Vagina (tissue), 2 donors: ENCODE measurements around the gene POC1A. TPM values are rescaled to one million over a fixed set of nuclear protein-coding genes. Genes with fewer than 3 reads are reported as not detected.

Experiments
- DNase-seq, 2 donors: peaks; one replicate each; pipeline ENCODE4 v3.0.0-alpha.2; 2017; ENCODE audit errors: extremely low spot score in 2 of 2
- H3K27ac ChIP-seq: fragments of 200-600 bp; sonication (generic); one replicate; pipeline ENCODE4 v1.5.1; 2019
- H3K27me3 ChIP-seq: fragments of 200-600 bp; sonication (generic); one replicate; pipeline ENCODE4 v1.5.1; 2019
- H3K36me3 ChIP-seq, 2 donors: fragments of 200-600 bp; sonication (generic); one replicate each; pipeline ENCODE4 v1.5.1; 2017 to 2019
- H3K4me1 ChIP-seq: fragments of 200-600 bp; sonication (generic); one replicate; pipeline ENCODE4 v1.5.1; 2019
- H3K4me3 ChIP-seq, 2 donors: fragments of 200-600 bp; sonication (generic); 1 replicate in 1 of 2; 2 replicates in 1 of 2; pipeline ENCODE4 v1.5.1; 2016 to 2019
- H3K9me3 ChIP-seq: fragments of 200-600 bp; sonication (generic); one replicate; pipeline ENCODE4 v1.5.1; 2019
- CTCF ChIP-seq, 3 experiments: fragments of 450-650 bp in 2 of 3; fragments of 200-600 bp in 1 of 3; sonication (generic) in 1 of 3; IDR thresholded peaks; one replicate each; pipeline ENCODE4 v1.5.1; 2017 to 2019; ENCODE audit warnings: antibody characterized with exemption in 3 of 3, mild to moderate bottlenecking in 2 of 3, moderate library complexity in 2 of 3
- POLR2A ChIP-seq, 2 donors: fragments of 450-650 bp; IDR thresholded peaks; one replicate each; pipeline ENCODE4 v1.6.1; 2017; ENCODE audit warnings: antibody characterized with exemption in 2 of 2, mild to moderate bottlenecking in 2 of 2, moderate library complexity in 2 of 2
- POLR2AphosphoS5 ChIP-seq, 2 donors: sonication (generic); formaldehyde crosslinking; IDR thresholded peaks; one replicate each; pipeline ENCODE4 v1.9.0; 2017; ENCODE audit warnings: antibody characterized with exemption in 2 of 2, mild to moderate bottlenecking in 2 of 2, low read depth in 1 of 2; ENCODE audit not compliant: insufficient read depth in 1 of 2
- intact Hi-C: fragments of 100-400 bp; cut with DNase I; formaldehyde crosslinking; loops from one replicate; pipeline ENCODE4 v1.15.1; 2023
- total RNA-seq: library from RNA; depleted of rRNA; stranded (reverse); fragments of >200 nt; gene quantifications from one replicate; pipeline ENCODE4 v1.2.3, GENCODE V29; 2016

Gene POC1A
- total RNA-seq, 1 donor from 2014 or later: 0.74 TPM

DNA sequence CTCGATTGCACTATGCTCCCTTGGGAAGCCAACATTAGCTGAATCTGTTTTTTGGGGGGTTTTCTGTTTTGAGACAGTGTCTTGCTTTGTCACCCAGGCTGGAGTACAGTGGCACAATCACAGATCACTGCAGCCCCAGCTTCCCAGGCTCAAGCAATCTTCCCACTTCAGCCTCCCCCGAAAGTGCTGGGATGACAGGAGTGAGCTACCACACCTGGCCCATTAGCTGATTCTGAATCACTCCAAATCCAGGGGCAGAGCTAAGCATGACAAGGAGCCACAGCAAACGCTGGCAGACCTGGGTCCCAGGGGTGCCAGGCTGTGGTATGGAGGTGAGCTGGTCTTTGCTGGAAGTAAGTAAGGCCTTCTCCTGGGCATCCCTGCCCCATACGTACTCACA is 18.9 kb downstream of the POC1A start:
- intact Hi-C loops: no loop called here
- Histone ChIP-seq H3K27ac (no peak overlapping the region), H3K4me1 (peaks cover 4% of the 10 kb centered on the region), H3K27me3 (no peaks in the 10 kb centered on the region), H3K36me3 (no peaks in the 10 kb centered on the region), H3K9me3 (no peaks in the 10 kb centered on the region), H3K4me3 (no peak overlapping the region)
- DNase-seq: no peak
- TF ChIP-seq POLR2A (IDR thresholded peaks at IDR 0.05): no peak
- no peak for TF ChIP-seq CTCF (IDR thresholded peaks at IDR 0.05)
- TF ChIP-seq POLR2AphosphoS5 (IDR thresholded peaks at IDR 0.05; ENCODE audit: insufficient read depth in 1 of 2, low read depth in 1 of 2): no peak

DNA sequence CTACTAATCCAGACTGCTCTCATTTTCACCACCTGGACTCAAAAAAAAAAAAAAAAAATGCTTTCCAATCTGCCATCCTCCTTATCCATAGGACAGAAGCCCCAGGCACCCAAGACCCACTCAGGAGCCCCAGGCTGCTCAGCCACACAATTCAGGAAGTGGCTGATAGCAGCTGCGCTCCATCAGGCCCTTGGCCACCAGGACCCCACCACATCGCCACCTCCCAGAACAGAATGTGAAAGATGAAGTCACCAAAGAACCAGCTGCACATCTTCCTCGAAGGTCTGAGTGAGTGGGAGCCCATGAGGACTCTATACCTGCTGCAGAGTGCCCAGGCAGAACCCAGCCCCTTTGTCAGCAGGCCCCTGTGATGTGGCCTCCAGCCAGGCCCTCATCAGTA is 19.5 kb downstream of the POC1A start:
- Histone ChIP-seq H3K4me1 (peaks cover 4% of the 10 kb centered on the region), H3K9me3 (no peaks in the 10 kb centered on the region), H3K27me3 (no peaks in the 10 kb centered on the region), H3K4me3 (no peak overlapping the region), H3K36me3 (no peaks in the 10 kb centered on the region), H3K27ac (no peak overlapping the region)
- intact Hi-C loops: no loop called here
- TF ChIP-seq CTCF (IDR thresholded peaks at IDR 0.05) (no peak), POLR2AphosphoS5 (IDR thresholded peaks at IDR 0.05; ENCODE audit: insufficient read depth in 1 of 2, low read depth in 1 of 2) (no peak), POLR2A (IDR thresholded peaks at IDR 0.05) (no peak)
- no peak for DNase-seq

DNA sequence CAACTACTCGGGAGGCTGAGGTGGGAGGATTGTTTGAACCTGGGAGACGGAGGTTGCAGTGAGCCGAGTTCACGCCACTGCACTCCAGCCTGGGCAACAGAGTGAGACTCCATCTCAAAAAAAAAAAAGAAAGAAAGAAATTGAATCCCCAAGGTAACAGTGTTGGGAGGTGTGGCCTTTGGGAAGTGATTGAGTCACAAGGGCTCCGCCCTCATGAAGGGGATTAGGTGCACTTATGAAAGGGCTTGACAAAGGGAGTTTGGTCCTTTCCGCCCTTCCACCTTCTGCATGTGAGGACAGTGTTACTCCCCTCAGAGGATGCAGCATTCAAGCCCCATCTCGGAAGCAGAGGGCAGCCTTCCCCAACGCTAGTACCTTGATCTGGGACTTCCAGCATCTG is 21.3 kb downstream of the POC1A start:
- Histone ChIP-seq H3K4me3 (no peak overlapping the region), H3K4me1 (peaks cover 4% of the 10 kb centered on the region), H3K27ac (no peak overlapping the region), H3K9me3 (no peaks in the 10 kb centered on the region), H3K27me3 (no peaks in the 10 kb centered on the region), H3K36me3 (no peaks in the 10 kb centered on the region)
- no peak for TF ChIP-seq POLR2AphosphoS5 (IDR thresholded peaks at IDR 0.05; ENCODE audit: insufficient read depth in 1 of 2, low read depth in 1 of 2)
- no peak for TF ChIP-seq CTCF (IDR thresholded peaks at IDR 0.05)
- TF ChIP-seq POLR2A (IDR thresholded peaks at IDR 0.05): no peak
- DNase-seq: no peak
- intact Hi-C loops: no loop called here

GRCh38 chr3:52132041-52132440 is 22.2 kb downstream of the POC1A start:
- Histone ChIP-seq H3K9me3 (no peaks in the 10 kb centered on the region), H3K36me3 (no peaks in the 10 kb centered on the region), H3K27ac (no peak overlapping the region), H3K27me3 (no peaks in the 10 kb centered on the region), H3K4me3 (no peak overlapping the region), H3K4me1 (peaks cover 4% of the 10 kb centered on the region)
- DNase-seq: no peak
- TF ChIP-seq POLR2A (IDR thresholded peaks at IDR 0.05) (no peak), CTCF (IDR thresholded peaks at IDR 0.05) (no peak)
- intact Hi-C loops: no loop called here

DNA sequence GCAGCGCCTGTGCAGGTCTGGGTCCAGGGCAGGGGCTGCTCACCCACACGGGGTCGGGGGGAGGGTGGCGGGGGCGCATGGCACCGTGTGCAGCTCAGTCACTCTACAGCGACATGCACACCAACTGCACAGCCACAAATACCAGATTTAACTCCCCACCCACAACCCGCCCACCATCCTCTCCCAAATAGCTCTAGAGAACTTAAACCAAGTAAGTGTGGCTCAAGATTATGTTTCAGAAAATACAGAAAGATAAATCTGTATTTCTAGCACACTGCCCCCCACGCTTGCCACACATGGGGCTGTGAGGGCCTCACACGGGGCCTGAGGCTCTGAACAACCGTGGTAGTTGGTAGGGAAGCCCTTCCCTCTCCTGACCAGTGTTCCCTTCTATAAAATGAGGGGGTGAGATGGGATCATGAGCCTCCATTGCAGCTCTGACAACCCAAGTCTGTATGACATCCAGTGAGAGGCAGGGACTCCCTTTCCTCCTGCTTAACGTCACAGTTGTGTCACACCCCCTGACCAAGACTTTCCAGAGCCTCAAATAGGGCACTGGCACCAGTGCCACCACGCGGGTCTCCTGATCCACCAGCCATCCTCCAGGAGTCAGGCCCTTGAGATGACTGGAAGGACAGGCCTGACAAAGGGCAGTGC is 23.1 kb downstream of the POC1A start:
- H3K27me3 ChIP-seq: no peaks in the 10 kb centered on the region
- no peak overlapping the region for H3K4me3 ChIP-seq
- intact Hi-C loops: no loop called here
- no peak for DNase-seq
- no peak overlapping the region for H3K27ac ChIP-seq
- TF ChIP-seq POLR2AphosphoS5 (IDR thresholded peaks at IDR 0.05; ENCODE audit: insufficient read depth in 1 of 2, low read depth in 1 of 2) (no peak), POLR2A (IDR thresholded peaks at IDR 0.05) (no peak), CTCF (IDR thresholded peaks at IDR 0.05) (no peak)
- no peaks in the 10 kb centered on the region for H3K36me3 ChIP-seq
- no peaks in the 10 kb centered on the region for H3K9me3 ChIP-seq
- H3K4me1 ChIP-seq: peaks cover under 1% of the 10 kb centered on the region
